ENCODE measurements around the gene SIGLEC1. TPM values are rescaled to one million over a fixed set of nuclear protein-coding genes. Genes with fewer than 3 reads are reported as not detected.

The SIGLEC1 gene
- total and polyA plus RNA-seq, 10 of the 15 experiments (the other 5 are each of a cell fraction or from before 2014, with no cell fraction given), result 0.05 TPM; not detected in 9

- TF ChIP-seq E2F4 (IDR thresholded peaks at IDR 0.05; ENCODE audit: low read depth, low read length) (no peak), ATF2 (IDR thresholded peaks at IDR 0.05; ENCODE audit: low read length) (no peak), HSF1 (IDR thresholded peaks at IDR 0.05; ENCODE audit: low read depth, low read length) (no peak), HCFC1 (IDR thresholded peaks at IDR 0.05; ENCODE audit: low read length) (no peak), IRF4 (IDR thresholded peaks at IDR 0.05; ENCODE audit: low read depth, low read length) (no peak), POLR2A (IDR thresholded peaks at IDR 0.05; ENCODE audit: low read depth, low read length) (no peak), FOXK2 (IDR thresholded peaks at IDR 0.05) (no peak), ZNF207 (IDR thresholded peaks at IDR 0.05; ENCODE audit: borderline replicate concordance) (no peak), CBFB (IDR thresholded peaks at IDR 0.05; ENCODE audit: low read depth) (no peak), LARP7 (IDR thresholded peaks at IDR 0.05) (no peak)
Observed at GRCh38 chr20:3678856-3679720, 33.3 kb downstream of the SIGLEC1 start (continued).
